Measurements from ENCODE around the gene SLC22A31. TPM values are rescaled to one million over a fixed set of nuclear protein-coding genes. Genes with fewer than 3 reads are reported as not detected.

The SLC22A31 gene
- total and polyA plus RNA-seq, 9 donors: 0.94 to 7.8 (median 2.7) TPM; not detected in 2

DNA sequence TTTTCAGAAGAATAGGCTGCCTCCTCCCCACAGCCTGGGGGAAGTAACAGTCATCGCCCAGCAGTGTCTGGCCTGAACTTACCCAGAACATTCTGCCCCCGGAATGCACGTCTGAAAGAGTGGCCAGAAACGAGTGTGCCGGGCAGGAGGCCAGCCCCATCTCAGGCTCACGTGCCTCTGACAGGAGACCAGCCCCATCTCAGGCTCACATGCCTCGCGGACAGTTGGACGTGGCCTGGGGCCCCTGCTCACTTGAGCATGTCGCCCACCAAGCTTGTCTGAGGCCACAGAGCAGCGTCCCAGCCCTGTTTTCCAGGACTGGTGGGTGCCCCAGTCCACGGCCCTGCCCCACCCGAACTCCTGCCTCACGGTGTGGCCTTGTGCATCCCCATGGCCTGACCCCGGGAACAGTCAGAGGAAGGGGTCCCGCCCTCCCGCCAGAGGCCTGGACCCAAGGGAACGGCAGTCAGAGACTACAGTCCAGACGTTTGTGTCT lies 45.1 kb downstream of the SLC22A31 start:
- Histone ChIP-seq H3K4me3 (no peak overlapping the region), H3K4me1 (ENCODE audit: insufficient read depth) (peaks cover 12% of the 10 kb centered on the region), H3K27me3 (no peaks in the 10 kb centered on the region), H3K27ac (no peak overlapping the region), H3K9me3 (no peaks in the 10 kb centered on the region), H3K36me3 (no peaks in the 10 kb centered on the region)
- intact Hi-C loops (cut with DNase I): no loop called here
- TF ChIP-seq, protein P1, sequence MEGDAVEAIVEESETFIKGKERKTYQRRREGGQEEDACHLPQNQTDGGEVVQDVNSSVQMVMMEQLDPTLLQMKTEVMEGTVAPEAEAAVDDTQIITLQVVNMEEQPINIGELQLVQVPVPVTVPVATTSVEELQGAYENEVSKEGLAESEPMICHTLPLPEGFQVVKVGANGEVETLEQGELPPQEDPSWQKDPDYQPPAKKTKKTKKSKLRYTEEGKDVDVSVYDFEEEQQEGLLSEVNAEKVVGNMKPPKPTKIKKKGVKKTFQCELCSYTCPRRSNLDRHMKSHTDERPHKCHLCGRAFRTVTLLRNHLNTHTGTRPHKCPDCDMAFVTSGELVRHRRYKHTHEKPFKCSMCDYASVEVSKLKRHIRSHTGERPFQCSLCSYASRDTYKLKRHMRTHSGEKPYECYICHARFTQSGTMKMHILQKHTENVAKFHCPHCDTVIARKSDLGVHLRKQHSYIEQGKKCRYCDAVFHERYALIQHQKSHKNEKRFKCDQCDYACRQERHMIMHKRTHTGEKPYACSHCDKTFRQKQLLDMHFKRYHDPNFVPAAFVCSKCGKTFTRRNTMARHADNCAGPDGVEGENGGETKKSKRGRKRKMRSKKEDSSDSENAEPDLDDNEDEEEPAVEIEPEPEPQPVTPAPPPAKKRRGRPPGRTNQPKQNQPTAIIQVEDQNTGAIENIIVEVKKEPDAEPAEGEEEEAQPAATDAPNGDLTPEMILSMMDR (IDR thresholded peaks at IDR 0.05): no peak
- TF ChIP-seq POLR2A (IDR thresholded peaks at IDR 0.05) (no peak), EP300 (IDR thresholded peaks at IDR 0.05) (no peak)
- 10 to 16% (median 13%) methylated on average over 18 to 19 of the region's 19 CpGs for WGBS, 3 donors
- DNase-seq: peak; percentile 58 to 88 (median 73)

- no peak for DNase-seq
- Histone ChIP-seq H3K27ac (no peak overlapping the region), H3K36me3 (no peaks in the 10 kb centered on the region), H3K9me3 (no peaks in the 10 kb centered on the region), H3K4me3 (no peak overlapping the region), H3K27me3 (no peaks in the 10 kb centered on the region), H3K4me1 (ENCODE audit: insufficient read depth) (peaks cover 12% of the 10 kb centered on the region)
- WGBS, 3 donors: 55 to 66% (median 56%) methylated on average over 24 of the region's 24 CpGs
- TF ChIP-seq POLR2A (IDR thresholded peaks at IDR 0.05): no peak
- no peak for TF ChIP-seq EP300 (IDR thresholded peaks at IDR 0.05)
- TF ChIP-seq, protein P1 (IDR thresholded peaks at IDR 0.05): no peak
- intact Hi-C loops (cut with DNase I): no loop called here
Measured at GRCh38 chr16:89154390-89155183, 45.8 kb downstream of the SLC22A31 start.

GRCh38 chr16:89153848-89154271 lies 46.5 kb downstream of the SLC22A31 start:
- no peak for DNase-seq
- Histone ChIP-seq H3K4me1 (ENCODE audit: insufficient read depth) (peaks cover 12% of the 10 kb centered on the region), H3K4me3 (no peak overlapping the region), H3K27me3 (no peaks in the 10 kb centered on the region), H3K27ac (no peak overlapping the region), H3K9me3 (no peaks in the 10 kb centered on the region), H3K36me3 (no peaks in the 10 kb centered on the region)
- intact Hi-C loops (cut with DNase I): no loop called here
- TF ChIP-seq EP300 (IDR thresholded peaks at IDR 0.05) (no peak), POLR2A (IDR thresholded peaks at IDR 0.05) (no peak)
- TF ChIP-seq, protein P1 (IDR thresholded peaks at IDR 0.05): no peak
- 88 to 92% (median 89%) methylated on average over 13 to 19 of the region's 19 CpGs for WGBS, 3 donors

DNA sequence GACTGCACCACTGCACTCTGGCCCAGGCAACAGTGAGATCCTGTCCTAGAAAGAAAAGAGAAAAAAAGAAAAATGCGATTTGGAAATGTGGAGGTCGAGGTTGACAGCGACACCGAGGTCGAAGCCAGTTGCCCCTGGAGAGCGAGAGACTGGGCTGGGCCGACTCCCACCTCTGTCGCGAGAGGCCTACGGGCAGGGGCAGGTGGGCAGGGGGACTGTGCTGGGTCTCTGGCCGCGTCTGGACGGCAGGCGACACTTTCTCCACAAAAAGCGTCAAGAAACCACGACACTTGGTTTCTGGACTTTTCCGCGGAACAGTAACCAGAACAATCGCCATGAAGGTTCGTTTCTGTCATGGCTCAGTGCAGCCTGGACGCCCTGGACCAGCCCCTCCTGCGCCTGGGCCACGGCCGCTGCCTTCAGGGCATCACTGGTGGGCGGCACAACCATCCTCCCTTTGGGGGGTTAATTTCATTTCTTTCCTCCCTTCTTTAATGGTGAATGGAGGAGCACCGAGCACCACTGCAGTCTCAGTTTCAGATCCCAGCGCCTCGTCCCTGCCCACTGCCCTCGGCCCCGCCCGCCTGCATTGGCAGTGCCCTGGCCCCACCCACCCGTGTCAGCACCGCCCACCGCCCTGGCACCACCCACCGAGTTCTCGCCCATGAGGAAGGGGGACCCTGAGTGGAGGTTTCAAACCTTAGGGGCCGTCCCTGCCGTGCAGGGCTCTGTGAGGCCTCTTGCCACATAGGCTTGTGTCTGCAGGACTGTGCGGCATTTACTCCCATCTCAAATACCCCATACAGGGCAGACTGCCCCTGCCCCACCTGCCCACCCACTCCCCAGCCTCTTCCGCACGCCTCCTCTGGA lies 47.3 kb downstream of the SLC22A31 start:
- Histone ChIP-seq H3K36me3 (no peaks in the 10 kb centered on the region), H3K4me3 (no peak overlapping the region), H3K27ac (no peak overlapping the region), H3K27me3 (no peaks in the 10 kb centered on the region), H3K9me3 (peaks cover 0 to 3% of the 10 kb centered on the region in 2 donors), H3K4me1 (ENCODE audit: insufficient read depth) (peaks cover 12% of the 10 kb centered on the region)
- TF ChIP-seq EP300 (IDR thresholded peaks at IDR 0.05) (no peak), POLR2A (IDR thresholded peaks at IDR 0.05) (no peak)
- TF ChIP-seq, protein P1 (IDR thresholded peaks at IDR 0.05): no peak
- no peak for DNase-seq
- 83 to 86% (median 85%) methylated on average over 41 of the region's 41 CpGs for WGBS, 3 donors
- intact Hi-C loops (cut with DNase I): no loop called here

All from ovary (tissue), 9 donors.